GM19043 (cell line): Measurements from ENCODE around the gene GGA2.
"Not testable (repeated sequence)": the region's sequence is repeated elsewhere in the genome, so short reads cannot be mapped to it uniquely, and the experiment has no call there.

ENCODE experiments used
- ATAC-seq: cut with Tn5 transposase; IDR thresholded peaks from one replicate; pipeline ENCODE4 v1.9.1; 2021; ENCODE audit warnings: low read depth; ENCODE audit not compliant: unreplicated experiment

The GGA2 gene, protein sequence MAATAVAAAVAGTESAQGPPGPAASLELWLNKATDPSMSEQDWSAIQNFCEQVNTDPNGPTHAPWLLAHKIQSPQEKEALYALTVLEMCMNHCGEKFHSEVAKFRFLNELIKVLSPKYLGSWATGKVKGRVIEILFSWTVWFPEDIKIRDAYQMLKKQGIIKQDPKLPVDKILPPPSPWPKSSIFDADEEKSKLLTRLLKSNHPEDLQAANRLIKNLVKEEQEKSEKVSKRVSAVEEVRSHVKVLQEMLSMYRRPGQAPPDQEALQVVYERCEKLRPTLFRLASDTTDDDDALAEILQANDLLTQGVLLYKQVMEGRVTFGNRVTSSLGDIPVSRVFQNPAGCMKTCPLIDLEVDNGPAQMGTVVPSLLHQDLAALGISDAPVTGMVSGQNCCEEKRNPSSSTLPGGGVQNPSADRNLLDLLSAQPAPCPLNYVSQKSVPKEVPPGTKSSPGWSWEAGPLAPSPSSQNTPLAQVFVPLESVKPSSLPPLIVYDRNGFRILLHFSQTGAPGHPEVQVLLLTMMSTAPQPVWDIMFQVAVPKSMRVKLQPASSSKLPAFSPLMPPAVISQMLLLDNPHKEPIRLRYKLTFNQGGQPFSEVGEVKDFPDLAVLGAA

DNA sequence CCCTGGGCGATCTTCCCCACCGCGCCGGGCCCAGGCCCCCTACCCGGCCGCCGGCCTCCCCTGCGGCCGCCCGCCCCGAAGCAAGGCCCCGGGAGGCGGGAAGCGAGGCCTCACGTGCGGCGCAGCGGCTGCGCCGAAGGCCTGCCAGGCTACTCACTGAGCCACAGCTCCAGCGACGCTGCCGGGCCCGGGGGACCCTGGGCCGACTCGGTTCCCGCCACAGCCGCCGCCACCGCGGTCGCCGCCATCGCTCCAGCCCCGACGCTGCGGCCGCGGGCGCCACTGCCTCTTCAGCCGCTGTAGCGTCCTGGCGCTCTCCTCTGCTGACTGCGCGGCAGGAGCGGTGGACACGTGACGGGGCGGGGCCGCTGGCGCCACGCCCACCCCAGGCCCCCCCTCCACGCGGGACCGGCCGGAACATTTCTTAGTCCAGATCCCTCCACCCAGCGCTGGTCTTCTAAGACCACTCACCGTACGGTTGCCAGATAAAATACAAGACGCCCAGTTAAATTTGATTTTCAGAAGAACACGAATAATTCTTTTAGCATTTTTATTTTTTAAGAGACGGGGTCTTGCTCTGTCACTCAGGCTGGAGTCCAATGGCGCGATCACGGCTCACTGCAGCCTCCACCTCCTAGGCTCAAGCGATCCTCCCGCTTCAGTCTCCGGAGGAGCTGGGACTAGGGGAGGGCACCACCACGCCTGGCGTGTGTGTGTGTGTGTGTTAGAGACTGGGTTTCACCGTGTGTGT lies at the start of gene GGA2:
Gene GGA2 (minus strand): TSS at position 331 of the 751 bp plus-strand sequence. CDS start 83 bp downstream, at position 248.
- ATAC-seq, result peak; percentile 55

DNA sequence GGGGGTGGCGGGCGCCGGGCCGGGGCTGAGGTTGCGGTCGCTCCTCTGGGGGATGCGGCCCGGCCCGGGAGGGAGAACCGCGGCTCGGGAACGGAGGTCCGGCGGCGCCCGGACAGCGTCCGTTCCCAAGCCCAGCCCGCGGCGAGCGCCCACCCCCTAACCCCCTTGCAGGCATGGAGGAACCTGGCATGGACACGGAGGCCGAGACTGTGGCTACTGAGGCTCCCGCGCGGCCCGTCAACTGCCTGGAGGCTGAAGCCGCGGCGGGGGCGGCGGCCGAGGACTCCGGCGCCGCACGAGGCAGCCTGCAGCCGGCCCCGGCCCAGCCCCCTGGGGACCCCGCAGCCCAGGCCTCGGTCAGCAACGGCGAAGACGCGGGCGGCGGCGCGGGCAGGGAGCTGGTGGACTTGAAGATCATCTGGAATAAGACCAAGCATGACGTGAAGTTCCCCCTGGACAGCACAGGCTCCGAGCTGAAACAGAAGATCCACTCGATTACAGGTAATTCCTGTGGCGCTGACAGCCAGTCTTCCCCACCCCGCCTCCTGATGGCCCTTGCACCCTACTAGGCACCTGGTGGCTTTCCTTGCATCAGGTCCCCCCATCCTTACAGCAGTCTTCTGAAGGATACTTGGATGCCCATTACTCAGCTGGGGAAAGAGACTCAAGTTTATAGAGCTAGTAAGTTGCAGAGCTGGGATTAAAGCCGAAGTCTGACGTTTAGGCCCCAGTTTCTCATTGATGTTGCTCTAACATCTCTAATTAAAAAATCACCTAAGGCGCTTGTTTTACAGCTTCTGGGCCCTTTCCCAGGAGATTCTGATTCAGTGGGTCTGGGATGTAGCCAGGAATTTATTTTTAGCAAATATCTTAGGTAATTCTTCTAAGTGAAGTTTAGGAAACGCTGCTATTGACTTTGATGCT lies 47.7 kb upstream of the GGA2 start:
- ATAC-seq, result no peak

DNA sequence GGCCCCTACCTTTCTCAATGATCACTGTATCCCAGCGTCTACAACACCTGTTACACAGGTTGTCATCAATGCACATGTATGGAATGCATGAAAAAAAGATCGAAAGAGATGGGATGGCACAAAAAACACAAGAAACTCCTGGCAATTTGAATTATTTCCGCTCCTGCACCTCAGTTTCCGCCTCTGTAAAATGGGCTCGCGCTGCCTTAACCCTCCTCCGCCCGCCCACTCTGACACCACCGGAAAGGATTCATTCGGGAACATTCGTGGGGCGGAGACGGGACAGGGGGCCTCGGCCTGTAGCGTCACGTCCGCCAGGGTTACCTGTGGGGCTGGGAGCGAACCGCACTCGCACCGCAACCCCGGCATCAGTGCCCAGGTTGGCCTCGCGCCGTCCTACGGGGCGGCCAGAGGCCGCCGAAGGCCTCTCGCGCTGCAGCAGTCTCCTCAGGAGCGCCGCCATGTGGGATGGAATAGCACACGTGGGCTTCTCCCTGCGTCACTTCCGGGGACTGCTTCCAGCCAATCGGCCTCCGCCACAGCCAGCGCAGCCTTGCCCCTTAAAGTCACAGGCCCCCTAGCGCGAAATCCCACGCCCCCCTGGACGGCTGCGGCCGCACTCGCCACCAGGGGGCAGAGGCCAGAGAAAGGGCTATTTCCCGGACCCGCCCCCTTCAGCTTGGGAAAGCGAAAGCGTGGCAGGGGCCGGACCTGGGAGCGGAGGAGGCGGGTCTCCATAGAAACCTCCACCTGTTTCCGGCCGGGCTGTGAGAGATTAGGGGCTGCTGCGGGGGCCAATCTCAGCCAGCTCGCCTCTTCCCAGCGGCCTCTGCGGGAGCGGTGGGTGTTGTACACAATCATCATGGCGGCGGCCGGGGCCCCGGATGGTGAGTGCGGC lies 46.8 kb upstream of the GGA2 start, which contains the start of the genes EARS2 and UBFD1:
Gene EARS2 (minus strand): TSS at position 470 of the 898 bp plus-strand sequence. CDS start 7 bp downstream, at position 463.
Gene UBFD1 (plus strand): TSS at position 847 of the 898 bp plus-strand sequence. CDS start 16 bp downstream, at position 863.
- peak; percentile 88 for ATAC-seq

DNA sequence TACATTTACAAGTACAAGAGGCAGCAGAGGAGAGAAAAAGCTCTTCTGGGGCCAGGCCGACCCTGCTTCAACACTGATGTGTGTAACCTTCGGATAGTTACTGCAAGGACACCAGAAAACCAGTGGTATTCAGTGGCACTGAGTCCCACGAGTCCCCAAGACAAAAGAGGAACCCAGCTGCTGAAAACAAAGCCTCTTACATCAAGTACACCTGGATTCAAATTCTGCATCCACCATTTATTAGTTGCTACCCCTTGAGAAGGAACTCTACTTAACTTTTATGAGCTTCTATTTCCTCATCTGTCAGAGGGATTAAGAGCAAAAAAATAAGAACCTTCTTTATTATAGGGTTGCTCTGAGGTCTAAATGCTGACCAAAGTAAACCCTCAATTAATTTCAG lies 44.2 kb upstream of the GGA2 start:
- ATAC-seq, result no peak

DNA sequence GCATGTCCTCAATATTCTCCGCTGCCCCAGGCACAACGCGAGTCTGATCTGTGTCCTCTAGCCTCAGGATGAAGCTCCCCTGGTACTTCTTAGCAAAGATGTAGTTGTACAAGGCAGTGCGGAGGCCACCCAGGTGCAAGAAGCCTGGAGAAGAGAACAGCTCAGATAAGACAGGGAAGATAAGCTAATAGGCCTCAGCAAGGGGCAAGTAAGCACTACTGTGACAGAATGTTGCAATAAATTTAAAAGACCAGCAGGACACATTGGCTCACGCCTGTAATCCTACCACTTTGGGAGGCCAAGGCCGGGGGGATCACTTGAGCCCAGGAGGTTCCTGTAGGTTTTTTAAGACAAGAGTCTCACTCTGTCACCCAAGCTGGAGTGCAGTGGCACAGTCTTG lies 41.9 kb upstream of the GGA2 start:
- ATAC-seq, result no peak

DNA sequence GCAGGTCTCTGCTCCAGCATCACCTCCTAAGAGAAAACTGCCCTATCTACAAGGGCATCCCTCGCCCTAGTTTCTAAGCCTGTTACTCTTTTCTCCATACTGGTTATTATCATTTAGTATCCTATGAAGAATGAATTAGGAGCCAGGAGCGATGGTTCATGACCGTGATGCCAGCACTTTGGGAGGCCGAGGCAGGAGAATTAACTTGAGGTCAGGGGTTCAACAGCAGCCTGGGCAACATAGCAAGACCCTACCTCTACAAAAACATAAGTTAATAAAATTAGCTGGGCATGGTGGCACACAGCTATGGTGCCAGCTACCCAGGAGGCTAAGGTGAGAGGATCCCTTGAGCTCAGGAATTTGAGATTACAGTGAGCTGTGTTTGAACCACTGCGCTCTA lies 39.6 kb upstream of the GGA2 start:
- no peak for ATAC-seq

DNA sequence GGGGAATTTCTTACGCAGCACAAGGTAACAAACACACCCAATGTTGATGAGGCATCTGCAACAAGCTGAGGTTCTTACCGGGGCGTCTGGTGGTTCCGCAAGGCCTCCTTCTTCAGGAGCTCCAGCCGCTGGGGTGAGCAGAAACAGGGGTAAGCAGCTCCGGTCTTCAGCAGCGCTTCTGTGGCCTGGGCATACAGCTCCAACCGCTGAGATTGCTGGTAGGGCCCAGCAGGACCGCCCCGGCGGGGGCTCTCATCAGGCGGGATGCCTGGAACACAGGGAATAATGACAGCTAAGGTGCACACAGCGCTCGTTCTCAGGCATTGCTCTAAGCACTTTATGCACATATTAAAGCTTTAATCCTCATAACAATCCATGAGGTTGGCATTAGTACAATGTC lies 34.1 kb upstream of the GGA2 start:
- ATAC-seq, result no peak

DNA sequence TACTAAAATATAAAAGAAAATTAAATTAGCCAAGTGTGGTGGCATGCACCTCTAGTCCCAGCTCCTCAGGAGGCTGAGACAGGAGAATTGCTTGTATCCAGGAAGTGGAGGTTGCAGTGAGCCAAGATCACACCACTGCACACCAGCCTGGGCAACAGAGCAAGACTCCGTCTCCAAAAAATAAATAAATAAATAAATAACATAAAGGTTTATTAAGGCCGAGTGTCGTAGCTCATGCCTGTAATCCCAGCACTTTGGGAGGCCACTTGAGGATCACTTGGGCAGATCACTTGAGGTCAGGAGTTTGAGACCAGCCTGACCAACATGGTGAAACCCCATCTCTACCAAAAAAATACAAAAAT lies 30.5 kb upstream of the GGA2 start:
- not testable (repeated sequence) for ATAC-seq

DNA sequence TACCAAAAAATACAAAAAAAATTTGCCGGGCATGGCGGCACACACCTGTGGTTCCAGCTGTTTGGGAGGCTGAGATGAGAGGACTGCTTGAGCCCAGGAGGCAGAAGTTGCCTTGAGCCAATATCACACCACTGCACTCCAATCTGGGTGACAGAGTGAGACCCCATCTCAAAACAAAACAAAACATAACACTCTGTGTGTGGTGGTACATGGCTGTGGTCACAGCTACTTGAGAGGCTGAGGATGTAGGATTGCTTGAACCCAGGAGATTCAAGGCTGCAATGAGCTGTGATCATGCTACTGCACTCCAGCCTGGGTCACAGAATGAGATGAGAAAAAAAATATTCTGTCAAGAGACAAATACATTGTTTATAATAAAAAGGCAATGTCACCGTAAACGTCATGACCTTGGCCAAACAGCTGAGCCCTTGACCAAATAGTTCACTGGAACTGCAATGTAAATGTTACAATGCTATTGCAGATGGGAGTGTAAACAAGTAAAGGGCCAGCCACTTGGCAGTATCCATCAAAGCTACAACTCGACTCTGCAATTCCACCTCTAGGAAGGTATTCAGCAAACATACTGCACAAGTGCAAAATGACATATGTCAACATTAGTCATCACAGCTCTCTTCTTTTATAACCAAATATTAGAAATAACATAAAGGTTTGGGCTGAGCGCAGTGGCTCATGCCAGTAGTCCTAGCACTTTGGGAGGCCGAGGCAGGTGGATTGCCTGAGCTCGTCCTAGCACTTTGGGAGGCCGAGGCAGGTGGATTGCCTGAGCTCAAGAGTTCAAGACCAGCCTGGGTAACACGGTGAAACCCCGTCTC lies 29.9 kb upstream of the GGA2 start:
- no peak for ATAC-seq

DNA sequence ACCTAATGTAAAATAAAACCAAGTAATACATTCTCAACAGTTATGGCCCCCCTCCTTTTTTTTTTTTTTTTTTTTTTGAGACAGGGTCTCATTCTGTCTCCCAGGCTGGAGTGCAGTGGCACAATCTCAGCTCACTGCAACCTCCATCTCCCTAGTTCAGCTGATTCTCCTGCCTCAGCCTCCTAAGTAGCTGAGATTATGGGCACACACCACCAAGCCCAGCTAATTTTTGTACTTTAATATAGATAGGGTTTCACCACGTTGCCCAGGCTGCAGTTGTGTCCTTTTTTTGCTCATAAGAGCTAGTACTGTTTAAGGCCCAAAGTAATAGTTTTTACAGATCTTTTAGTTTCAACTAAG lies 28.6 kb upstream of the GGA2 start:
- ATAC-seq, result no peak

DNA sequence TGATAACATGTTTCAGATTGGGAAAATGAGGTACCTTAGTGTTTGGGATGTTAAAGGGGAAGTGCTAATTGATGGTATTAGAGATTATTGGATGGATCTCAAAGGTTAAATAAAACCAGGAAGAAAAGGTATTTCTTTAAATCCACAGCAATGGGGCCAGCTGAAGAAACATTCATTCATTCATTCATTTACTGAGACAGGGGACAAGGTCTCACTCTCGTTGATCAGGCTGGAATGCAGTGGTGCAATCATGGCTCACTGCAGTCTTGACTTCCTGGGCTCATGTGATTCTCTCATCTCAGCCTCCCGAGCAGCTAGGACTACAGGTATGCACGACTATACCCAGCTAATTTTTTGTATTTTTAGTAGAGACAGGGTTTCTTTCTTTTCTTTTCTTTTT lies 27.1 kb upstream of the GGA2 start:
- no peak for ATAC-seq

DNA sequence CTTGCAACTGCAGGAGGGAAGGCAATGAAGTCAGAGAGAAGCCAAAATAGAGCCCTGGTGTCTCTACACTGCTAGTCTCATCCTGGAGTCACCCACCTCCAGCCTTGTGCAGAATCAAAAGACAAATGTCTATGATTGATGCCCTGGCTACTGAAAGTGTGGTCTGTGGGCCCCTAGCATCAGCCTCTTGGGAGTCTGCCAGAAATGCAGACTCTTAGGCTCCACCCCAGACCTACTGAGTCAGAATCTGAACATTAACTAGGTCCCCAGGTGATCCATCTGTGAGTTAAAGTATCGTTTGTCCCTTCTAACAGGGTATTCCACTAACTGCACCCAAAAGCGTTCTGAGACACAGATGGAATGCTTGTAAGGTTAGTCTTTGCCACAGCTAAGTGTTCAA lies 25.6 kb upstream of the GGA2 start:
- no peak for ATAC-seq

DNA sequence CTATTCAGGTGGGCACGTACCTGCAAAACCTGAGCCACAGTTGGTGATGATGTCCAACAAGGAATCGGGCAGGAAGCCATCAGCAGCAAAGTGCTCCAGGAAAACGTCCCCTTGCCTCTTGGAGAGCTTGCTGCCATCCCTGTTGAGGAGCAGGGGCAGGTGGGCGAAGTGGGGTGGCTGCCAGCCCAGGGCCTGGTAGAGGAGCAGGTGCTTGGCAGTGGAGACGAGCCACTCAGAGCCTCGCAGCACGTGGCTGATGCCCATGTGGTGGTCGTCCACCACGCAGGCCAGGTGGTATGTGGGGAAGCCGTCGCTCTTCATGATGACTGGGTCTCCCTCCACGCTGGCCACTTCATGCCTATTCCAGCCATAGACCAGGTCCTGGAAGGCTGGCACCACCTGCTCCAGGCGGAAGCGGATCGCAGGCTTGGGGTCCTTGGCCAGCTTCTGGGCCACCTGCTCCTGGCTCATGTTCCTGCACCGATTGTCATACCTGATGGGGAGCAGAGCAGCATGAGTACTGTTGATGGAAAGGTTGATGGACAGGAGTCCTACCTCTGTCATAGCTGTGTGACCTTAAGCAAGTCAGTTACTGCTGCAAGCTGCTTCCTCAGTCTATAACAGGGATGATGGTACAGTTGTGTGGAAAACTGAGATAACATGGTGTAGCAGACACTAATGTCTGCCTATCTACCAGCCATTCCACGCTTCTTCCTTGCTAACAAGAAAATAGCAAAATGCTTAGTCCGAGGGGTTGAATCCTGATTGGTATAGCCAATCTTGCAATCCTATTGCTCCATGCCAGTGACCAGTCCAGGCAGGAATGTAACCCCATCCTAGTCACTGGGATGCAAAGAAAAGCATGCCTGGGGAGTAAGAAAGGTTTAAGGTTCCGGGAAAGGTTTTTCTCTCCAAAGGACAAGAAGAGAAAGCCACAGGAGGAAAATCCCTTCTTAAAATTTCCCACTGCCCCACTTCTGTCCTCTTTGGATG lies 24.9 kb upstream of the GGA2 start:
- ATAC-seq, result no peak

DNA sequence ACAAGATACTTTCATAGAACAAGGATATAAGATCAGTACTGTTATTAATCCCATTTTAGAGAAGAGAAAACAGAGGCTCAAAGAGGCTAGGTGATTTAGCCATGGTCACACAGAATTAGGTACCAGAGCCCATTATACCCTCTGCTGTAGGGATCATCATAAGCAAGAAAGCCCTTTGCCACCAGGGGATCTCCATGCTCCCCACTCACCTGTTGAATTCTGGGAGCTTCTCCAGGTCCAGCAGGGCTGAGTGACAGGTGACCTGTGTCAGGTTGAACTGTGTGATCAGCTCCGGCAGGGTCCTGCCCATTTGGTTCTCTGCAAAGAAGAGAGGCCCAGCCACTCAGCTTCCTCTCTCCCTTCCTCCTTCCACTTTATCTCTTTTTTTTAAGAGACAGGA lies 22.2 kb upstream of the GGA2 start:
- no peak for ATAC-seq

DNA sequence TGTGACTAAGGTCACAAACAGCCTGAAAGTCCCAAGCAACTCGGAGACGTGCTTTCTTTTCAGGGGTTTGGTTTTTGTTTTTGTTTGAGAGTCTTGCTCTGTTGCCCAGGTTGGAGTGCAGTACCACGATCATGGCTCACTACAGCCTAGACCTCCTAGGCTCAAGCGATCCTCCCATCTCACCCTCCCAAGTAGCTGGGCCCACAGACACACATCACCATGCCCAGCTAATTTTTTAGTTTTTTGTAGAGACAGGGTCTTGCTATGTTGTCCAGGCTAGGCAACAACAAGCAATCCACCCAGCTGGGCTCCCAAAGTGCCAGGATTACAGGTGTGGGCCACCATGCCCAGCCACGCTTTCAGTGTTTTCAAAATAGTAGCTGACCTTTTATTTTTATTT lies 19.8 kb upstream of the GGA2 start:
- no peak for ATAC-seq

DNA sequence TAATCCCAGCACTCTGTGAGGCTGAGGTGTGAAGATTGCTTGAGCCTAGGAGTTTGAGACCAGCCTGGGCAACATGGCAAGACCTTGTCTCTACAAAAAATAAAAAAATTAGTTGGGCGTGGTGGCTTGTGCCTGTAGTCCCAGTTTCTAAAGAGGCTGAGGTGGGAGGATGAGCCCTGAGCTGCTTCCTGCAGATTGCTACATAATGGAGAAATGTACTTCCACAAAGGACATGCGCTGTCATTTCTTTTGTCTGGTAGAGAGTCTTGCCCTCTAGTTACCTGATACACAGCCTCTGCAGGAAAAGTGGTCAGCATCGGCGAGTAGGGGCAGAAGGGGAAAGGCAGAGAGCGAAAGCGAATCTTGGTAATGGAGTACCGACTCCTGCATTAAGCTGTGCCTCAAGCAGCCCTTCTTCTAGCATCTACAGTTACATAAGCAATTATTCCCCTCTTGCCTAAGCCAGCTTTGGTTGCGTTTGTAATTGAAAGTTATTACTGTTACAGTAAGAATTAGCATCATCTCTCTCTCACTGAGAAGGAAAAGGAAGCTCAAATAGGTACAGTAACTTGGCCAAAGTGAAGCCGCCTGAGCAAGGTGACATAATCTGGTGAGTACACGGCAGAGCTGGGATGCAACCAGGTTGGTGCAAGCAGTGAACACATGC lies 18.5 kb upstream of the GGA2 start:
- no peak for ATAC-seq
